Transverse colon (tissue), 3 donors: ENCODE data around the gene PTPRG.

Experiments used
- CTCF ChIP-seq, 5 experiments: fragments of 200-600 bp in 3 of 5; fragments of 450-650 bp in 2 of 5; sonication (generic) in 3 of 5; IDR thresholded peaks; 1 replicate in 2 of 5; 2 replicates in 3 of 5; pipeline ENCODE4 v1.5.1; 2016 to 2017; ENCODE audit warnings: antibody characterized with exemption in 5 of 5, inconsistent platforms in 3 of 5, mild to moderate bottlenecking in 2 of 5, moderate library complexity in 1 of 5
- POLR2A ChIP-seq: fragments of 450-650 bp; IDR thresholded peaks from one replicate; pipeline ENCODE4 v1.6.1; 2016; ENCODE audit warnings: antibody characterized with exemption, mild to moderate bottlenecking, moderate library complexity

GRCh38 chr3:61573441-61573840 lies 12.1 kb downstream of the PTPRG start:
- no peak for TF ChIP-seq CTCF (IDR thresholded peaks at IDR 0.05)
- no peak for TF ChIP-seq POLR2A
